Fibroblast of lung (primary cell): ENCODE measurements around the gene DNAI1.

ENCODE experiments used
- EZH2 ChIP-seq: IDR thresholded peaks from 2 replicates; pipeline ENCODE4 v1.5.1; 2012; ENCODE audit warnings: low read length, control low read depth, mild to moderate bottlenecking; ENCODE audit errors: missing control alignments
- TF ChIP-seq, protein P1 (sequence below), 2 donors: IDR thresholded peaks in 1 of 2; conservative IDR thresholded peaks in 1 of 2; 1 replicate in 1 of 2; 2 replicates in 1 of 2; pipeline ENCODE4 v1.5.1; 2011 to 2012; ENCODE audit warnings: low read length in 2 of 2, control low read depth in 1 of 2, inconsistent platforms in 1 of 2, low read depth in 1 of 2, mild to moderate bottlenecking in 1 of 2

DNA sequence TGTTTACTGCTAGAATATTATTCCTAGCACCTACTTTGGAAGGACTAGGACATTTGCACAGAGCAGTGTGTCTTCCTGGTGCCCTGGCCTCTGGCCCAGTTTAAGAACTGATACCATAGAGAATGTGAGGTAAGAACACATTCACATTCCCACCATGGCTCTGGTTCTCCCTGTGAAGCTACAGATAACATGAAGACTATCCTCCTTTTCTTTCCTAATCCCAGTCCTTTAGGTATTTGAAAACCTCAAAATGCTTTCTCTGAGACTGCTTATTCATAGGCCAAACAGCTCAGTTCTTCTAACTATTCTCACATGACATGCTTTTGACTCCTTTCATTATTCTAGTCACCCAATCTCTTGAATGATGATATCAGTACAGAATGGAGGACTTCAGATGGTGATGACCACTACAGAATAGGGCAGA lies 12.1 kb upstream of the DNAI1 start:
- TF ChIP-seq, protein P1, sequence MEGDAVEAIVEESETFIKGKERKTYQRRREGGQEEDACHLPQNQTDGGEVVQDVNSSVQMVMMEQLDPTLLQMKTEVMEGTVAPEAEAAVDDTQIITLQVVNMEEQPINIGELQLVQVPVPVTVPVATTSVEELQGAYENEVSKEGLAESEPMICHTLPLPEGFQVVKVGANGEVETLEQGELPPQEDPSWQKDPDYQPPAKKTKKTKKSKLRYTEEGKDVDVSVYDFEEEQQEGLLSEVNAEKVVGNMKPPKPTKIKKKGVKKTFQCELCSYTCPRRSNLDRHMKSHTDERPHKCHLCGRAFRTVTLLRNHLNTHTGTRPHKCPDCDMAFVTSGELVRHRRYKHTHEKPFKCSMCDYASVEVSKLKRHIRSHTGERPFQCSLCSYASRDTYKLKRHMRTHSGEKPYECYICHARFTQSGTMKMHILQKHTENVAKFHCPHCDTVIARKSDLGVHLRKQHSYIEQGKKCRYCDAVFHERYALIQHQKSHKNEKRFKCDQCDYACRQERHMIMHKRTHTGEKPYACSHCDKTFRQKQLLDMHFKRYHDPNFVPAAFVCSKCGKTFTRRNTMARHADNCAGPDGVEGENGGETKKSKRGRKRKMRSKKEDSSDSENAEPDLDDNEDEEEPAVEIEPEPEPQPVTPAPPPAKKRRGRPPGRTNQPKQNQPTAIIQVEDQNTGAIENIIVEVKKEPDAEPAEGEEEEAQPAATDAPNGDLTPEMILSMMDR (conservative IDR thresholded peaks at IDR 0.05 in 1 of 2, IDR thresholded peaks at IDR 0.05 in 1 of 2; ENCODE audit: low read depth in 1 of 2, low read length in 2 of 2) = no peak
- TF ChIP-seq EZH2 = no peak
